ENCODE measurements around the gene NEK7.
"Not testable (repeated sequence)": the region's sequence is repeated elsewhere in the genome, so short reads cannot be mapped to it uniquely, and the experiment has no call there.

The NEK7 gene

DNA sequence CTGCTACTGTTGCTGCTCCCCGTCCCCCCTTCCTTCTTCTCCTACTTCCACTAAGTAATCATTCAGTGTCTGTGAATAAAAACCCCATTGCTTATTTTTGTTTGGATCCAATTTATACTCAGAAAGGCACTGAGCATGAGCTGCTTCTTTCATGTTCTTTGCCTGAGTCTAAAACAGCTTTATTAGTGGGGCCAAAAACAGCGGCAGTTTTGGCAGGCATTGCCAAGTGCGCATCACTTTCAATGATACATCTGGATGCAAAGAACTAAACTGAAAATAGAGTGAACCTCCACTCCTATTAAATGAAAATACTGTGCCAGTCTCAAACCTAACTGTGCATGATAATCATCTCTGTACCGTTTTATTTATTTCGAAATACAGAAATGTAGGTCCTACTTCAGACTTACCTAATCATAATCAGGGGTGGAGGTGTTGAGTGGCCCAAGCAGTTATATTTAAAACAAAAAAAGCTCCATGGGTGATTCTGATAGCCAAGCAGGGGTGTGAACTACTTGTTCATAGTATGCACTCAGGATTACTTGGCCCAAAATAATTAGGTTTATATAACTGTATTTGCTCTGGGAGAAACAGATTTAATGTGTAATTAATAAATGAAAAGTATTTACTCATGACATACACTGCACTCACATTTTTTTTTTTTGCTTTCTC lies 48.4 kb downstream of the NEK7 start:
- no peak for DNase-seq (ENCODE audit: low spot score)

DNA sequence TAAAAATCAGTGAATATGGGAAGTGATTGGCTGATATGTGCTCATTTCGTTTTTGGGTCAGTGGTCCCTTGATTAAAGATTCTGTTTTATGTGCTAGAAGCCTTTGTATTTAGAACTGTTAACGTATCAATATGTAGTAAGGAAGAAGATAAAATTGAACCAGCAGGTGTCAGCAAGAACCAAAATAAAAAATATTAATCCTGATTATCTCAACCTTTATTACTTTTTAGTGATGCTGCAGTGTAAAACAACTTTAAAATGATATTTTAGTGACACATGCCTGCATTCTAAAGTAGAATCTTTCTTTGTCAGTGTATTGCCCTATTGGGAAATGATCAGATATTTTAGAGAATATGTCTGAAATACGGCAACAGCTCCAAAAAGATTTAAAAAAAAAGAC lies 49.5 kb downstream of the NEK7 start:
- DNase-seq (ENCODE audit: low spot score): no peak

DNA sequence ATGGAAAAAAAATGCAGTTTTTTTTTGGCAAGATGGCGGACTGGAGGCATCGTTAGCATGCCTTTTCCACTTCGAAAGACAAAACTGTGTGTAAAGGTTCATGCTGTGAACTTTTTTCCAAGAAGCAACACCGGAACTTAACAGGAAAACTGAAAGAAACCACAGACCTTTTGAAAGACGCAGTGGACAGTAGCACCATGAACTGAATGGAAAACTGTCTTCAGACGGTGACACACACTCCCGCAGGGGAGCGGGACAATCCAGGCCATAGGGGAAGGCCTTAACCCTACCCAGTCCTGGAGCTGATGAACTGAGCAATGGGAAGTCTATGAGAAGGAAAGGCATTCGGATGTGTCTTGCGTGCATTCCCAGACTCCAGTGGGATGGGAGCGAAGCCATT lies 54.9 kb downstream of the NEK7 start:
- no peak for DNase-seq (ENCODE audit: low spot score)

DNA sequence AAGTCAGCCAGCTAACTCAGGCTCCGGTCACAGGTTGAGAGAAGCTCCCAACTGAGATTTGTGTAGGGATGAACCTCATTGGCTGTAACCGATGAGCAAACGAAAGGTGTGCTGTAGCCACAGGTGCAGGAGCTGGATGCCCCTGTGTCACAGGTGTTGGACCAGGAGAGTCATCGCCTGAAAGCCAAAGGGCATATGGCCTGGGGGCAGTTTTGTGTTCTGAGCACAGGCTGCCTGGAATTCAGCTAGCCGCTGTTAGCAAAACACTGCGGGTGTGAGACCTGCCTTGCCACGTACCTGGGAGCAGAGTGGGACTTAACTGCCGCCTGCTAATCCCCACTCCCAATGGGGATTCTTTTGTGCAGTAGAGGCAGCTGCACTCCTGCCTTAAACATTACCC lies 55.3 kb downstream of the NEK7 start:
- DNase-seq (ENCODE audit: low spot score): no peak

DNA sequence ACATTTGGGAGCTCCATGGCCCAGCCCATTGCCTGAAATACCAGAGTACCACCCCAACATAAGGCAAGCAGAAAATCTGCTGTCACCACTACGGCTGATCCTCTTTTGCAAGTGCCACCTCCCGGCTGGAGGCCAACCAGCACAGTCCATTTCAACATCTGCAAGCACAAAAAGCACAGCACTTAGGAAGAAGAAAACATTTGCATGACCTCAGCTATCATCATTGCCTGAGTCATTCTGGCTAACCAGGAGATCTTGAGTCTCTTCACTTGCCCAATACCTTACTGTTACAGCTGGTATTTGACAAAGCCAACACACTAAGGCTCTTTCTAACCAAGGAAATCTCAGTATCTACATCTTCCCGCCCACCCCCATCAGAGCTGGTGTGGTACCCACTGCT lies 55.9 kb downstream of the NEK7 start:
- no peak for DNase-seq (ENCODE audit: low spot score)

DNA sequence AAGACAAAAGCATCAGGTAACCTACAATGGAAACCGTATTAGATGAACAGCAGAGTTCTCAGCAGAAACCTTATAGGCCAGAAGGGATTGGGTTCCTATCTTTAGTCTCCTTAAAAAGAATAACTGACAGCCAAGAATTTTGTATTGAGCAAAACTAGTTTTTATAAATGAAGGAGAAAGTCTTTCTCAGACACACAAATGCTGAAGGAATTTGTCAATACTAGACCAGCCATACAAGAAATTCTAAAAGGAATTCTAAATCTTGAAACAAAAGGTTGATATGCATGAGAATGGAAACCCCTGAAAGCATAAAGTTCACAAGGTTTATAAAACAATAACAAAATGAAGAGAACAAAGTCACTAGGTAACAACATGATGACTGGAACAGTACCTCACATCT lies 58.1 kb downstream of the NEK7 start:
- DNase-seq (ENCODE audit: low spot score): no peak

DNA sequence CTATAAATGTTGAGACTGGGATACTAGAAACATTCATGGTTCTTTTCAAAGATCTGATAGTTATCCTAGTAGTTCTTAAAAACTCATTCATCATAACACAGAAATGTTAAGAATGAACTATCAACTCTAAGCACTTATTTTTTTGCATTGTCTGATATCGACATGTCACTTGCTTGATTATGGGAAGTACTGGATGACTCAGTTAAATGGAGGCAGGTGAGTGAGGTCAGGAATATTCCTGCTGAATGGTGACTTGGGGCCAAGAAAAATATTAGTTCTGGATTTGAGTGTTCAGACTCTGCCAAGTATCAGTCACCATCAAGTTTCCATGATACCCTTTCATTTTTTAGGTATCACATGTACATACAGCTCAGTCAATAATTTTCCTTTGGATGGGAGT lies 63.6 kb downstream of the NEK7 start:
- DNase-seq (ENCODE audit: low spot score): no peak

DNA sequence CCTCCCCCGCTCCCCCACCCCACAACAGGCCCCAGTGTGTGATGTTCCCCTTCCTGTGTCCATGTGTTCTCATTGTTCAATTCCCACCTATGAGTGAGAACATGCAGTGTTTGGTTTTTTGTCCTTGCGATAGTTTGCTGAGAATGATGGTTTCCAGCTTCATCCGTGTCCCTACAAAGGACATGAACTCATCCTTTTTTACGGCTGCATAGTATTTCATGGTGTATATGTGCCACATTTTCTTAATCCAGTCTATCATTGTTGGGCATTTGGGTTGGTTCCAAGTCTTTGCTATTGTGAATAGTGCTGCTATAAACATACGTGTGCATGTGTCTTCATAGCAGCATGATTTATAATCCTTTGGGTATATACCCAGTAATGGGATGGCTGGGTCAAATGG lies 70.2 kb downstream of the NEK7 start:
- not testable (repeated sequence) for DNase-seq (ENCODE audit: low spot score)

DNA sequence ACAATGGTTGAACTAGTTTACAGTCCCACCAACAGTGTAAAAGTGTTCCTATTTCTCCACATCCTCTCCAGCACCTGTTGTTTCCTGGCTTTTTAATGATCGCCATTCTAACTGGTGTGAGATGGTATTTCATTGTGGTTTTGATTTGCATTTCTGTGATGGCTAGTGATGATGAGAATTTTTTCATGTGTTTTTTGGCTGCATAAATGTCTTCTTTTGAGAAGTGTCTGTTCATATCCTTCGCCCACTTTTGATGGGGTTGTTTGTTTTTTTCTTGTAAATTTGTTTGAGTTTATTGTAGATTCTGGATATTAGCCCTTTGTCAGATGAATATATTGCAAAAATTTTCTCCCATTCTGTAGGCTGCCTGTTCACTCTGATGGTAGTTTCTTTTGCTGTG lies 70.7 kb downstream of the NEK7 start:
- DNase-seq (ENCODE audit: low spot score): not testable (repeated sequence)

DNA sequence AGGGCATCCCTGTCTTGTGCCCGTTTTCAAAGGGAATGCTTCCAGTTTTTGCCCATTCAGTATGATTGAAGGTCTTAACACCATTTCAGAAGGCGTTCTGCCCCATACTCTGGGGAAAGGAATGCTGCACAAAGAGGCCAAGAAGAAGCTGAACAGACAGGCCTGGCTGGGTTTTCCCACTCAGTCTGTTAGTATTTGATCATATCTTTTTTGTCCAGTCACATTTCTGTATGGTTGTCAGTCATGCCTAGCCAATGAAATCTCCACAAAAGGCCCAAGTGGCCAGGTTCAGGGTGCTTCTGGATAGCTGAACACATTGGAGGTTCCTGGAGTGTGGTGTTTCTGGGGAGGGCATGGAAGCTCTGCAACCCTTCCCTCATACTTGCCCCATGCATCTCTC lies 72.1 kb downstream of the NEK7 start:
- no peak for DNase-seq (ENCODE audit: low spot score)

DNA sequence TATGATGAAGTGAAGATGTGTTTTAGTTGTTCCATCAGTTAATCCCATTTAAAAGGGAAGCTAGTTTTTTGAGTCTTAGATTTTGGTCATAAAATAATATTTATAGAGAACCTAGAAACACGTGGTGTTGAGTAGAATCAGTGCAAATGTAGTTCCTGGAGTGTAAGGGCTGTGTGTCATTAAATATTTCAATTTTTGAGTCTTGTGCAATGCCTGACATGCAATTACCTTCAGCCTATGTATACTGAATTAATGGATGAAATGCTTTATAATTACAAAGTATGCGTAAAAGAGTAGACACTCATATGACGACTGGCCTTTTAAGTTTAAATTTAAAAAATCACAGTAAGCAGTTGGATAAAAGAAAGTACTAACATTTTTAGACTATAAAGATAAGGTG lies 75.0 kb downstream of the NEK7 start:
- no peak for DNase-seq (ENCODE audit: low spot score)

DNA sequence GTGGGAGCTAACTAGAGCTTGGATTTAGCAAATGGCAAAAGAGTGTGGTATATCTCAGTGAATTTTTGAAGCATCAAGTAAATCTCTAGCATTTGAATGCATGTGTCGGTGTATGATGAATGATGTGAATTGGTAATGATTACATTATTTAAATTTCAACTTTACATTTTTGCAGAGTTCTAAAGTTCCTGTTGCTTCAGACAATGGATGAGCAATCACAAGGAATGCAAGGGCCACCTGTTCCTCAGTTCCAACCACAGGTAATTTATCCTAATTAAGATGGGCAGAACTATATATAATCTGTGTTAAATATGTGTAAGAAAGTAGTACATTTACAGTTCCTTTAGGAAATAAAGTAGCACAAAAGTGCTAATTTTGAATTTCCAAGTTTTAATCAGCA lies 75.6 kb downstream of the NEK7 start:
- no peak for DNase-seq (ENCODE audit: low spot score)

DNA sequence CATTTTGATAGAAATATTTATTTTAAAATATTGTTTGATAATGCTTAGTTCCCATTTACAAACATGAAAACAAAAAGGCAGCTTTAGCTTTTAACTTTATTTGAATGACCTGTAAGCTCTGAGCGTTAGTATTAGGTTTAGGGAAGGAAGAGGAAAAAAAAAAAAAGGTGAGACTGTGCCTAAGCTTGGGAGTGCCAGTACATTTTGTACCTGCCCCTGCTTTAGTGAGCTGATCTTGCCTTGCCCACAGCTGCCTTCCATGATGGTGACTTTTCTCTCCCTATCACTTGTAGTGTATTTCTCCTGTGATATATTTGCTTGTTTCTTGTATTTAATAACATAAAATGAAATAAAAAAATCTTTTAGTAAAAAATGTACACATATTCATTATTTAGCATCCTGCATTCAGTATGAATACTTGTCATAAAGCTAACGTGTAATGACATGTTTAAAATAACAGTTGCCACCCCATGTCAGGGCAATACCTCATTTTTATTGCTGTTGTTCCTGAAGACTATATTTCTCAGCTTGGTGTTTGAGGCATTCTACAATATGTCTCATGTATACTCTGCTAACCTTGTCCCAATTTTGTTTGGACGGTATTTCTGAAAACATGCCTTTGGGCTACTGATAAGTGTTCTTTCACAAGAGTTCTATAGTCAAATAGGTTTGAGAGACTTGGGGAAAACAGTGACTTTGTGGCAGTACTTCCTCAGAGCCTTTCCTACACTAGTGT lies 76.3 kb downstream of the NEK7 start:
- DNase-seq (ENCODE audit: low spot score): no peak

DNA sequence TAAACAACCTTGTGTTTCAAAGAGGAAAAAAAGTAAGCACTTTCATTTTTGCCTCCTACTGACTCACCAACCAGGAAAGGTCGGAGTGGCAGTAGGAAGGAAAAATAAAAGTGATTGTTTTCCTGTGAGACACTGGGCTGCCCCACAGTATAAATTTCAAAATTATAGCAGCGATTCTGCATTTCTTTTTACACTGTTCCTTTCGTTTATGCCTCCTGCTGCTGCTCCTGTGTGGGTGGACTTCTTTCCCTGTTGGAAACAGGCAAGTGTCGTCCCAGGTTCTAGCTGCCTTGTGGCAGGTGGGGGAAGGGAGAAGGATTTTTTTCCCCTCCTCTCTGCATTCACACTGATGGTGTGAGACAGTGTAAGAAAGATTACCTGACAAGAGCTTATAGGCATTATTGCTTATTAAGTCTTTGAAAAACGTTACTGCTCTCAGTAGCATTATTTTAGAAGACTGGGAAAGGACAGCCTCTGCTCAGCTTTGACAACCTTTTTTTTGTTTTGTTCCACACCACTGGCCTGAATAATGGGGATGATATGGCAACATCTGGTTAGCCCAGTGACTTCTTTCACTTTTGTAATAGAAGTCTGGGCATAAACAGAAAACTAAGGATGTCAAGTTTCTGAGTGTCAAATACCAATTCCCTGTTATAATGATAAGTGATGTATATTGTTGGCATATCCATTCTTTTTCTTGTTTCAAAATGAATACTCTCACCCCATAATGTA lies 77.9 kb downstream of the NEK7 start:
- no peak for DNase-seq (ENCODE audit: low spot score)

DNA sequence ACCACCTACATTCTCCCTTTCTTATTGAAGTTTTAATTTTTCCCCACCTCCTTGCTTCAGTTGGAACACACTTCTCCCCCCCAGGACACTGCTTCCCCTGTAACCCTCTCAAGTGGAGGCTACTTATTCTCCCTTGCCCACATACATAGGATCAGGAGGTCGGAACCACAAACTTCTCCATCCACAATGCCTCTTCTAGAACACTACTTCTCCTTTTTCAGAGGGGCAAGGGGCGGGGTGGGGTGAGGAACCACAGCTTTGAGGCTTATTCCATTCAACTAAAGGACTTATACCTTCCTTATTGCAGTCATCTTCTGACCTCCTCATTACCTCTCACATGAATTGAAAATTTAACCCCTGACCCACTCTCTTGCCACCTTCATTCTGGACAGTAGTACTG lies 81.3 kb downstream of the NEK7 start:
- DNase-seq (ENCODE audit: low spot score): no peak

DNA sequence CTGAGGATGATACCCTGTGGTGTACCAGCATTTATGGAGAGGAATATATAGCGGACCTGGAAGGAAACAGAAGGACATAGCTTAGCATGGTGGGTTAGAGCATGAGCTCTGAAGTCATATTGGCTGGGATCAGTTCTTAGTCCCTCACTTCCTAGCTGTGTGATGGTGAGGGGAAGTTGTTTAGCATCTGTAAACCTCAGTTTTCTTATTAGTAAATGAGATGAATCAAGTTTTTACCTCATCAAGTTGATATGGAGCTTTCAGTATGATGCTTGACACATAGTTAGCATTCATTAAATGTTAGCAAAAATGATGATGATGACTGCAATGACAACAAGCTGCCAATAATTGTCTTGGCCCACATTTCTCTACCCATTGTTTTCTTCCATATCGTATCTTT lies 84.8 kb downstream of the NEK7 start:
- no peak for DNase-seq (ENCODE audit: low spot score)

DNA sequence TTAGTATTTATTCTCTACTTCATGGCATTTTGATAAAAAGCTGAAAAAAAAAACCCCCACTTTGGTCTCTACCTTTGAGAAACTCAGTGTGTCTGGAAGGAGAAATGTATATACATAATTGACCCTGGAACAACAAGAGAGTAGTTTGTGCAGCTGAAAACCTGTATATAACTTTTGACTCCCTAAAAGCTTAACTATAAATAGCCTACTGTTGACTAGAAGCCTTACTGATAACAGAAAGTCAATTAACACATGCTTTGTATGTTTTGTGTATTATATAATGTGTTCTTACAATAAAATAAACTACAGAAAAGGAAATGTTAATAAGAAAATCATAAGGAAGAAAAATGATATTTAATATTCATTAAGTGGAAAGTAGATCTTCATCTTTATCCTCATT lies 88.0 kb downstream of the NEK7 start:
- DNase-seq (ENCODE audit: low spot score): no peak

DNA sequence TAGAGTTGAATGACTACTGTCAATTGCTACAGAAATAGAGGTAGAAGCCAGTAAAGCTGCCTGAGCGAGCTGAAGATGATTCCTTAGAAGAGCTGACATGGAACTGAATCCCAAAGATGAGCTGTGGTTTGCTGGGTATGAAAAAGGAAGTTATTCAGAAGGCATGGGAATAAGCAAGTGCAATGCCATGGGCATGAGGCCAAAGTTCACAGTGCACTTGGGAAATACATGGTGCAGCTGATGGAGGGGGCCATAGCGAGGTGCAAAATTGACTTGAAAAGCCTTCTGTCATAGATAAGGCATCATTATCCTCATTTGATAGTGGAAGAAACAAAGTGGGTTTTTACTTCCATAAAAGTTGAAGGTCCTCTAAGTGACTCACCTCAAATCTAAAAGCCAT lies 88.6 kb downstream of the NEK7 start:
- DNase-seq (ENCODE audit: low spot score): no peak

DNA sequence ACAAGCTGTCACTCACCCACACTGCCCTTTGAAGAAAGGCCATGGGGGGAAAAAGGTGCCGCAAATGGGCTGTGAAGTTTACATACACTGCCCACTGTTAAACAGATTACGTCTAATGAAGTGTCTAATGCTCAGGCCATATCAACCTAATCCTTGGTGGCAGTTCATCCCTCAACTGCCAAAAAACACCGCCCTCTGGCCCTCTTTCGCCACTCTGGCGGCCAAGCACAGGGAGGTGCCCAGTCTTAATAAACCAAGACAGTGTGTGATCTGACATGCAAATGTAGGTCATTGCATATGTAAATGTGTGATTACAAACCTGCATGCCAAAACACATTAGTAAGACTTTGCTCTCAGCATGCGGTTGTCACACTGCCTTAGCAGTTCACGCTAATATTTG lies 89.5 kb downstream of the NEK7 start:
- DNase-seq (ENCODE audit: low spot score): no peak

DNA sequence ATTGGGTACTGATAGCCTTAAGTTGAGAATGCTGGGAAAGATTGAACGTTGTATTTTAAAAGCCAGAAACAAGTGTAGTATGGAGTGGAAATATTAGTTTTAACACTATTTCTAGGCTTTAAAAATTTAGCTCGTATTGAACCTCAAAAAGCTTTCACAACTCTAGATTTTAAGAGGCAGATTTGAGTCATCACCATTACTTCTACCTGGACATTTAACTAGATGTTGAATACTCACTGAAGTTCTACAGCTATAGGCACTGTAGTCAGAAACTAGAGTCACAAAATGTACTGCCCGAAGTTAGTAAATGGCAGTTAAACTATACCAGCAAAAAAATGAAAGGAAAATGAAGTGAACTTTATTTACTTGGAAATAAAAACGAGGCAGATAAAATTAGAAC lies 96.5 kb downstream of the NEK7 start:
- no peak for DNase-seq (ENCODE audit: low spot score)

DNA sequence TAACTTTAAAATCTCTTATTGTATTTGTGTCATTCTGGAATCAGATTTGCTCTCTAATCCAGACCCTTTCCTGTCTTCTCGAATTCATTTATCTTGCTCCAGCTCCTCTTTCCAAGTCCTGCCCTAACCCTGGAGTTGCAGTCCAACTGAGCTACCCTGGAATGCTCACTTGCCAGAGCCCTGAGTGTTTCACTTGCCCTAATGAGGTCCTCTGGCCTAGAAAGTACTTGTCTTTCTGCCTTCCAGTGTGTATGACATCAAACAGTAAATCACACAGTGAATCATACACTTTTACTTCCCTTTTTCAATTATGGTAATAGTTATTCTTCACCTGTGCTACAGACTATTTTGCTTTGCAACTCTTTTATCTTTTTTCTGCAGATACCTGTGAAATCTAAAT lies 96.9 kb downstream of the NEK7 start:
- DNase-seq (ENCODE audit: low spot score): no peak

DNA sequence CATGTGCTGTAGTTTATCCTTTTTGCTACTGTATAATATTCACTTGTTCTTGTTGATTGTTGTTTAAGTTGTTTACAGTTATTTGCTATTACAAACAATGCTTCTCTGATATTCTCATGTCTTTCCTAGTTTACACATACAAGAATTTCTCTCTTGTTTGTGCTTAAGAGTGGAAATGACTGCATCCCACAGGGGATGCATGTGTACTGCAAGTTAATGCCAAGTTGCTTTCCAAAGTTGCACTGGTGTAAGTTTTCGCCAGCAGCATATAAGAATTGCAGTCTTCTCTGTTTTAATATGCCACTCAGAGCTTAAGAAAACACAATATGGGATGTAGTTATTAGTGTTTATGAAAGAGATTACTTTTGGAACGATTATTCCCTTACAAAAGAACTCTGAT lies 97.7 kb downstream of the NEK7 start:
- DNase-seq (ENCODE audit: low spot score): no peak

DNA sequence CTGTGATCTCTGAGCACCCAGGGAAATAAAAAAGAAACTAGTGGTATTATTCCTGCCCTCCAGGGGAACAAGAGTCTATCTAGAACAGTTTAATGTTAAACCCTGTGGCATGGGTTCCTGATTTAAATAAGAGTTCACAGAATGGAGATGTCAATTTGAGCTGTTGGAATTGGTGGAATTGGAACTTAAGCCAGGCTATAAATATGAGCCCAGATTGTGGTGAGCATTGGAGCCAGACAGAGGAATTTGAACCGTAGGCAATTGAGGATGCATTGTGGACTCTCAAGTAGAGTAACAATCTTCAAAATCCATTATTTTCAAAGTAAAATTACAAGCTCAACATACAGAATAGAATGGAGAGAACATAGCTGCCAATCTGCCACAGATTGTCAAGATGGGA lies 98.2 kb downstream of the NEK7 start:
- DNase-seq (ENCODE audit: low spot score): no peak

DNA sequence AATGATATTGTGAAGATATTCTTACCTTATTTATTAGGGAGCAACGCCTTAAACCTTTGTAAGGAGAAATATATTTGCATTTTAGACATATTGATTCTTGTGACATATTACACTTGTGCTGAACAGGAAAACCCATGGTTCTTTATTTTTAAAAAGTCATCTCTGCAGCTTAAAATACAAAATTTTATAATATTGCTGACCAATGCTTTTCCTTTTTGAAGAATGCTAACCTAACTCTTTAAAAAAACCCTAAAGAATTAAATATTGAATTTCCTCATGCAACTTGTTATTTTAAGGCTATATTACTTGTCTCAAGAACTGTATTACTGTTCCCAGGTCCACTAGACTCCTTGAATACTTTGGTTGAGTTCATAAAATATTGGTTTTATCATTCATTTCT lies 99.0 kb downstream of the NEK7 start:
- DNase-seq (ENCODE audit: low spot score): no peak
